HG03354 (cell line): Measurements from ENCODE around the gene PRKCD.

ENCODE experiments used
- ATAC-seq: cut with Tn5 transposase; IDR thresholded peaks from one replicate; pipeline ENCODE4 v1.9.1; 2021; ENCODE audit warnings: mild to moderate bottlenecking; ENCODE audit not compliant: unreplicated experiment, poor library complexity, severe bottlenecking

PRKCD gene

DNA sequence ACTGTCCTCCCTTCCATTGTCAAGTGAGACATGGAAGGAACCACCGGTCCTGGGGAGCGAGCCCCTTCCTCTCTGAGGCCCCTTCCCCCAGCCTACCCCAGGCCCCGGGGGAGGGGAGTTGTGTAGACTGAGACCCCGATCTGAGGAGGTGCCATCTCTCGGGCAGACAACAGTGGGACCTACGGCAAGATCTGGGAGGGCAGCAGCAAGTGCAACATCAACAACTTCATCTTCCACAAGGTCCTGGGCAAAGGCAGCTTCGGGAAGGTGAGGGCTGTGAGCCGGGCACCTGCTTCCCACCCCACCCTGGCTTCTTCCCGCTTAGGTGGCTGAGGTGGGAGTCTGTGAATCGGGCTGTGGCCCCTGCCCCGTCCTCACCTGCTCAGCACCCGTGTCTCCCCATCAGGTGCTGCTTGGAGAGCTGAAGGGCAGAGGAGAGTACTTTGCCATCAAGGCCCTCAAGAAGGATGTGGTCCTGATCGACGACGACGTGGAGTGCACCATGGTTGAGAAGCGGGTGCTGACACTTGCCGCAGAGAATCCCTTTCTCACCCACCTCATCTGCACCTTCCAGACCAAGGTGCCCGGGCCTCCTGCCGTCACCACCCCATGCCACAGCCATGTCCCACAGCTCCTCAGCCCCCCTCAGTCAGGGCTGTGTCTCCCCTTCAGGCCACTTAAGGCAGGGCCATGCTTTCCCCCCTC lies 24.9 kb downstream of the PRKCD start:
- ATAC-seq: no peak

DNA sequence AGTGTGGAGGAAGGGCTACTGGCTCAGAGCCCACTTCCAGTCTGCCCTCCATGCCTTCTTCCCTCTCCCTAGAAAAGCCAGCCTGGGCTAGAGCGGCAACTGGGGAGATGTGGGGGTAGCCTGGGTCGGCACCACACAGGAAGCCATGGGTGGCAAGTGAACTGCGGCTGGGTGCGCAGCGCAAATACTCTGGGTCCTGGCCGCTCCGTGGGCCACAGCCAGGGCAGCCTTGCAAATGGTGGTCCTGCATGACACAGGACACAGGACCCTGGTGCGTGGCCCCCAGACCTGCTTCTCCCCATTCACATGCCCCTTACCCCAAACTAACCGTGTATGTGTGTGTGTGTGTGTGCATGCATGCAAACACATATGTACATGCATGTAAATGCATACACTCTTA lies 25.7 kb downstream of the PRKCD start:
- ATAC-seq: no peak

DNA sequence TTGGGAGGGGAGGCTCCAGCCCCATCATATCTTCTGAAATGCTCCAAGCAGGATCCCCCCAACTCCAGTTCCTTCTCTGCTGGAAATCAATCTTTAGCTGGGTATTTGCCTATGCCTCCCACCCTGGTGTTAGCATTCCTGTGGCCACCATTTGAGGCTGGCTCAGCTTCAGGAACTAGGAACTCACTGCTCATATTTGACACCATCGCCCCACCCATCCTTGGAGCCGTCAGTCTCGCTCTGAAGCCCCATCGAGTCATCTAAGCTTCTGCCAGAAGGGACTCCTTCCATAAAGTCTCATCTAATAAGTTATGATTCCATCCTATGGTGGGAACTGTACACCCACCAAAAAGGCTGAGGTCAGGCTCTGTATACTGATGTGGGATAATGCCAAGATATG lies 26.4 kb downstream of the PRKCD start:
- no peak for ATAC-seq

DNA sequence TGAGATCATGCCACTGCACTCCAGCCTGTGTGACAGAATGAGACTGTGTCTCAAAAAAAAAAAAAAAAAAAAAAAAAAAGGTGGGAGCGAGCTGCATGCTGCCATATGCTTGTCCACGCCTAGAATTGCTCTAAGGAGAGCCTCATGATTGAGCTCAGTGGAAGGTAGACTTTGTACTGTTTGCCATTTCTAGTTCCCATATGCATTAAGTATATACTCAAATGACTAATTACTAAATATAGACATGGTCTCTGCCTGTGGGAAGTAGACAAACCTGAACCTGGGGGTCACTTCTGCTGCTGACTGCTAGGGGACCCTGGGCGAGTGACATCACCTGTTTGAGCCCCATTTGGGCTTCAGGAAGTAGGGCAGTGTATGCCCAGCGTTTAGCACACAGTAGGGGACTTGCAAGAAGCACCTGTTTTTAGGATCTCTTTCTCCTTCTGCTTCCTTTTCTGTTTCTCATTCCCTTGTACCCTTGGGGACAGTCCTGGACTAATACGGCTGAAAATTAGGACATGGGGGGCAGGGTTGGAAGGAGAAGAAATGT lies 27.2 kb downstream of the PRKCD start:
- ATAC-seq: no peak

DNA sequence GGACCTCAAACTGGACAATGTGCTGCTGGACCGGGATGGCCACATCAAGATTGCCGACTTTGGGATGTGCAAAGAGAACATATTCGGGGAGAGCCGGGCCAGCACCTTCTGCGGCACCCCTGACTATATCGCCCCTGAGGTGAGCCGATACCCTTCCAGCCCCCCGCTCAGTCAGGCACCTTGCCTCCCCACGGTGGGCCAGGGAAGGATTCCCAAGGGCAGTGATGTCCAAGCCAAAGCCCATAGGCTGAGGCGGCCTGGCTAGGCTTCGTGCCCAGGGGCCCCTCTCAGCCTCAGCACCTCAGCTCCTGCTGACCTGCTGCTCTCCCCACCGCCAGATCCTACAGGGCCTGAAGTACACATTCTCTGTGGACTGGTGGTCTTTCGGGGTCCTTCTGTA lies 27.7 kb downstream of the PRKCD start:
- ATAC-seq: no peak

DNA sequence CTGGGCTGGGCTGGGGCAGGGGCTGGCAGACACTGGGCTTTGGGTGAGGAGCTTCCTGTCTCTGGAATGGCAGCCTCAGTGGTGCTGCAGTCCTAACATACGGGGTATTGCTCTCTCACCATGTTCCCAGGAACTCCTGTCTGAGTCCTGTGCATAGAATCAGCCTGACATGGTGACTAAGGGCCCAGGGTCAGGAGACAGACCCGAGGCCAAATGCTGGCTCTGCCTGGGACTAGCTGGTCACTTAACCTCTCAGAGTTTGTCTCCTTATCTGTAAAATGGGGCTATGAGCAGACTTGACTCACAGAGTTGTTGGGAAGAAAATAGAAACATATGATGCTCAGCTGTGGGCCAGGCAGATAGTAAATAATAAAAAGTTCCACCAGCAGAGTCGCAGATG lies 28.3 kb downstream of the PRKCD start:
- no peak for ATAC-seq

DNA sequence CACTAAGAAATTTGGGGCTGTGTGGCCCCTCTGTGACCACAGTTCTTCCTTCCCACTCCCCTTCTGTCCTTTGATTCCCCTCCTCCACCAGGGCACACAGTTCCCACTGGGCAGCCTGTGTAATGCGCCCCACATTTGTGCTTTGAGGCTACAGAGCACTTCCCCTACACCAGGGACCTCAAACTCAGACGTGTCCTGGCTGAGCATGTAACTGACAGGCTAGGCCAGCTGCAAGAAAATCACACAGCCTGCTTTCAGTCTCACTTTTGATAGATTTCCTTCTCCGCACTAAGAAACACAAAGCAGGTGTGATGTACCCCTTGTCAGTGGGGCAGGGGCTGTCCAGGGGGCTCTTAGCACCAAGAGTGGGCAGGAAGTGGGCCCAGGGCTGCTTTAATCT lies 29.6 kb downstream of the PRKCD start:
- peak; percentile 69 for ATAC-seq

DNA sequence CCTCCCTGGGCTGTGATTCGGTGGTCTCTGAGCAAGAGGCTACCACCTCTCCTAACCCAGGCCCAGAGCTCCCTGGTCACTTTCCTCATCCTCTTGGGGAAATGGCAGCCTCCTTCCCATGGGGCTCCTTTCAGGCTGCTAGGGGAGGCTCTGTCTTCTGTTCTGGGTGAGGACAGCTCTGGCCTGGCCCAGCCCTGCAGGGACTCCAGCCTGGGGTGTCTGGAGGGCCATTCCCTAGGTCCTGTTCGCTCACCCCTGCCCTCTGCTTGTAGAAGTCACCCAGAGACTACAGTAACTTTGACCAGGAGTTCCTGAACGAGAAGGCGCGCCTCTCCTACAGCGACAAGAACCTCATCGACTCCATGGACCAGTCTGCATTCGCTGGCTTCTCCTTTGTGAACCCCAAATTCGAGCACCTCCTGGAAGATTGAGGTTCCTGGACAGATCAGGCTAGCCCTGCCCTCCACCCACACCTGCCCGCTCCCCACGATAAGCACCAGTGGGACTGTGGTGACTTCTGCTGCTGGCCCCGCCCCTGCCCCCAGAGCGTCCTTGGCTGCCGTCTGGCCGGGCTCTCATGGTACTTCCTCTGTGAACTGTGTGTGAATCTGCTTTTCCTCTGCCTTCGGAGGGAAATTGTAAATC lies 30.9 kb downstream of the PRKCD start:
- ATAC-seq: no peak

DNA sequence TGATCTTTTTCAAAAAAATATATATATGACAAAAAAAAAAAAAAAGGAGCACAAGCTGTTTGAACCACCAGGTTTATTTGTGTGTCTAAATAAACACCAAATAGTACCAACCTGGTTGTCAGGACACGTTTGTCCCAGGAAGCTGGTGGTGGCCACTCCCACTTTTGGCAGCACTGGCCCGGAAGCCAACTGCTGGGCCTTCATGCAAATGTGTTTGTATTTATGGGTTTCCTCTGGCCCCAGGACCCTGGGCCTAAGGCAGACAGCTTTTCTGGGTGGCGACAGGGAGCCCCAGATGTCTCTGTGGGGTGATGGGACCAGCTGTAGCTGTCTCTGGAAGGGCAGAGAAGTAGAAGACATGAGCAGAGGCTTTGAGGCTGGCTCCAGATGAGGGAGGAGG lies 31.6 kb downstream of the PRKCD start:
- peak; percentile 50 for ATAC-seq

DNA sequence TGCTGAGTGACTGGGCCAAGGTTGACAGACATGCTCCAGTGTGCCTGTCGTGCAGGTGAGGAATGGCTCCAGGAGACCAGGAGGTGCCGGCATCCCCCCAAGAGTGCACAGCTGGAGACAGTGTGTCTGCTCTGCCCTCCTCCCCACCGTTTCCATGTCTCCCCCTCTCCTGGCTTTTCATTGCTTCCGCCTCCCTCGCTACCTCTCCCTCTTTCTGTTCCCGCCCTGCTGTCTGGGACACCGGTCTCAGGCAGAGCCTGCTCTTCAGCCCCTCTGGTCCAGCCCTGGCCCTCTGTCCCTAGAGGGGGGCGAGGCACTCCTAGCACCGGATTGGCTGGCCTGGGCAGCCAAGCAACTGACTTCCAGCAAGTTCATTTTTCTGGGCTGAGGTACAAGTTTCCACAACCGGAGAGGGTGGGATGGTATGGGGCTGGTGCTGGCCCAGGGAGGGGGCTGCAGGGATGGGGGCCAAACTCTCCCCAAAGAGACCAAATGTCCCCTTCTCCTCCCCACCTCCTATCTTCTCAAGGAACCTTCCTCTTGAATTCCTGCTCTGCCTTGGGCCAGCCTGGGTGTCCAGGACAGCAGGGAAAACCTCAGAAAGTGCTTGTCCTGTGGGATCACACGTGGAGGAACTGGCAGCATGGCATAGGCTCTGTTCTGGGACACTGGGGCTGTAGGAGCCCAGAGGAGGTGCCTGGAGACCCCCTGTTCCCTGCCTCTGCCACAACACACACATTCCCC lies 32.6 kb downstream of the PRKCD start:
- no peak for ATAC-seq

DNA sequence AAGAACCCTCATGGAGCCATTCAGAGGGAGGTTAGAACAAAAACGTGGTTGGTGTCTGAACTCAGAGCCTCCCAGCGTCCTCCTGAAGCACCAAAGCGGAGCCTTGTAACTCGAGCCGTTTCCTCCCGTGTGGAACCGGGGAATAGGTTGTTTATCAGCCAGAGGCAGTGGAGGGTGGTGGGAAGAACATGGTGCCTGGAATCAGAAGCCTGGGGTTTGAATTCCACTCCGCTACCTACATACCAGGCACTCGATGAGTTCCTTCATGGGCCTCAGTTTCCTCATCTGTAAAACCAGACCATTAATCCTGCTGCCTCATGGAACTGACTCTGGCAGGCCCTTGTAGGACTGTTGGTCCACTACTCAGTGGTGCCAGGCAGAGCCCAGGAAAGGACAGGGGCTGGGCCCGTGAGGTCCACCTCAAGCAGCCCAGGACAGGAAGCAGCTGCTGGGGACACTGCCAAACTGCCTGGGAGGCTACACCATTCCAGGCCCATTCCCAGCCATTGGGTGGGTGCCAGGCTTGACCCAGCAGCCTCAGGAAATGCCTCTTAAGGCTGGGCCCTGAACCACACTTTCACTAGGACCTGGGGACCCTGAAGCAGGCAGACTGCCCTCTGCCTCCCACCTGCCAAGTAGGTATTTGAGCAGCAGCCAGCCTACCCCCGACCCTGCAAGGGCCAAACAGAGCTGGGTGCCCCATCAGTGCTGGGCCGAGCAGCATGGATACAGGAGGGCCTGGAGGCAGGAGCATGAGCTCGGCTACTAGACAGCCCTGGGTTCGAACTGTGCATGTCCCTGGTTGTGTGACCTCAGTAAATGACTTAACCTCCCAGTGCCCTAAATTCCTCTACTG lies 33.4 kb downstream of the PRKCD start:
- no peak for ATAC-seq

DNA sequence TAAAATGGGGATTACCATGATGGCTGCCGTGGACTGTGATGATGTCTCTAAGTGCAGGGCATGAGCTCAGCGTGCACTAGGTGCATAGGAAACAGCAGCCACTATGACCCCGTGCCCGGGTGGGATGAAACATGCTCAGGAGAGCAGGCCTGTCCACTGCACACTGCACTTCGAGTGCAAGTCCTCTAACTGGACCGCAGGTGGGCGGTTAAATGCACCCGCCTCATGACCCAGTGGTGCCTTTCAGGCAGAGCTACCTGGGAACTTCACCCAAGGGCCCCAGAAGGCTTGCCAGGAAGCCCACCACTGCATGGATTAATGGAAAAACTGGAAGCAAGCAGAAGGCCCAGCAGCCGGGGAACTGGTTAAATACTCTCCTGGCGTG lies 34.0 kb downstream of the PRKCD start:
- ATAC-seq: no peak

DNA sequence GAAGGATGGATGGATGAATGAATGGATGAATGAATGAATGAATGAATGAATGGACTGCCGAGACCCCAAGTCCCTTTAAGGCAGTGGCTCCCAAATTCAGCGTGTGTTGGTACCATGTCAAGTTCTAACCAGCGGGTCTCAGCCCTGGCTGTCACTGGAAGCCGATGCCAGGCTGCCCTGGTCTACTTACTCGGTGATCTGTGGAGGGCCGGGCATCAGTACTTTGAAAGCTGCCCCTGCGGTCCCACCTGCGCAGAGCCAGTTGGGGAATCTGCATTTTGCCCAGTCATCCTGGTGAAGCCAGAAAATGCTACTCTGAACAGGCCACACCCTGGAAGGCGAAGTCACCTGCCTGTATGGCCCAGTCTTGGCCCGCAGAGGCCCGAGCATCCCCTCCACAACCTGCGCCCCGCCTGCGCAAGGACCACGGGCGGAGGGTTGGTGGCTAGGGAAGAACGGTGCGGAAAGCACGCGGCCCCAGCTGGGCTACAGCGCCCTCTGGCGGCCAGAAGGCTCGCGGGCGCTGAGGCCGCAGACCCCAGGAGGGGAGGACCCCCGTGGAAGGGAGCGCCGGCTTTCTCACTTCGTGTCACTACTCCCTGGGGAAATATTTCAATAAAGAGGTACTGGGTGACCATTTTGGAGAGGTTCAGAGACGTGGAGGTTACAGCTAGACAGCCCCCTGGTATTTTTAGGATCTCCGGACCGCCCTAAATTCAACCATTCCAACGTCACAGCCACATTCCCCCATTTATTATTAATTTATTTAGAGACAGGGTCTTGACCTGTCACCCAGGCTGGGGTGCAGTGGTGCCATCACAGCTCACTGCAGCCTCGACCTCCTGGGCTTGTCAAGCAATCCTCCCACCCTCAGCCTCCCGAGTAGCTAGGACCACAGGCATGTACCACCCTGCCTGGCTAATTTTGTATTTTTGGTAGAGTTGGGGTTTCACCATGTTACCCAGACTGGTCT lies 34.9 kb downstream of the PRKCD start:
- ATAC-seq: peak; percentile 42

DNA sequence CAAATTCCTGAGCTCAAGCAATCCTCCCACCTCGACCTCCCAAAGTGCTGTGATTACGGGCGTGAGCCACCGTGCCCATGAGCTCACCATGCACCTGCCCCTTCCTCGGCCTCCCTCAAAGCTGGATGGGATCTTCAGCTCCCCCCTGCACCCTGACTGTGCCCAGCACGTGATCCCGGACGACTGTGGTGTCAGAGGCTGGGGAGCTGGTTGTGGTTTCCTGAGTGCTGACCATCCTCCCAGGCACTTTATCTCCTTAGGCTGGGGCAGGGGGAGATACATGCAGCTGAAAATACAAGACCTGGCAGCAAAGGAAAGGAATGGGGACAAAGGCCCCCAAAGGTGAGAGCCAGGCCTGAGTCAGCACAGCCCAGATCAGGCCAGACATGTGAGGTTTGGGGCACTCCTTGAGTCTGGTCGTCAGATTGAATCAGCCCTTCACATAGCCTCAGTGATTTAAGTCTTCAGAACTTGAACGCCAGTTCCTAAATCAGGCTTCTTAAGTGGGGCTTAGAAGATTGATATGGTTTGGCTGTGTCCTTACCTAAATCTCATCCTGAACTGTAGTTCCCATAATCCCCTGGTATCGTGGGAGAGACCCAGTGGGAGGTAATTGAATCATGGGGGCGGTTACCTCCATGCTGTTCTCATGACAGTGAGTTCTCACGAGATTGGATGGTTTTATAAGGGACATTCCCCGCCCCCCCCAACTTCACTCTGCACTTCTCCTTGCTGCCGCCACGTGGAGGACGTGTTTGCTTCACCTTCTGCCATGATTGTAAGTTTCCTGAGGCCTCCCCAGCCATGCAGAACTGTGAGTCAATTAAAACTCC lies 35.8 kb downstream of the PRKCD start:
- peak; percentile 45 for ATAC-seq

DNA sequence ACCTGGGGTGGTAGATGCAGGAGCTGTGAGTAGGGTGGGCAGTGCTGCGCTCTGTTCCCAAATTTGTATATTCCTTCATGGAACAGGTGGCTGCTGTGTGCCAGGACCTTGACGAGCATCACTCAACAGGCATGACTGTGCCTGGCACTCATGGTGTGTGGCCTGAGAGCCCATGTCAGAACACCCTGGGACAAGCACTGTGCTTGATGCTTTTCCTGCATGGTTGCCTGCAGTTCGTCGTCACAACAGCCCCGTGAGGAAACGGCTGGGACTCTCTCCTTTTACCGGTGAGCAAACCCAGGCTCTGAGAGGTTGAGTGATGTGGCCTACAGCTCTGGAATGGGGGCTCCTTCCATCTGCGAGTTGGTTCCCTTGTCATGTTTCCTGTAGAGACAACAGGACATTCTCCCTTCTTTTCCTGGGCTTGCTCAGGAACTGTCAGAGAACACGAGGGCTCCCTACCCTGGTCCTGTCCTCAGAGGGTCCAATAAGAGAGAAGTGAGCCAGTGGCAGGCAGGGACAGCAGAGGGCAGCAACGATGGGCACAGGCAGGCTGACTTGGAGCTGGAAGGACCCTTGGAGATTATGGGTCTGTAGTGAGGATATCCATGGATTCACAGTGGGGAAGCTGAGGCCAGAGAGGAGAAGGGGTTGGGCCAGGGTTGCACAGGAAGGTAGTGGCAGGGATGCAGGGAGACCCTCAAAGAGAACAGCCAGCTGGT lies 37.4 kb downstream of the PRKCD start:
- no peak for ATAC-seq

DNA sequence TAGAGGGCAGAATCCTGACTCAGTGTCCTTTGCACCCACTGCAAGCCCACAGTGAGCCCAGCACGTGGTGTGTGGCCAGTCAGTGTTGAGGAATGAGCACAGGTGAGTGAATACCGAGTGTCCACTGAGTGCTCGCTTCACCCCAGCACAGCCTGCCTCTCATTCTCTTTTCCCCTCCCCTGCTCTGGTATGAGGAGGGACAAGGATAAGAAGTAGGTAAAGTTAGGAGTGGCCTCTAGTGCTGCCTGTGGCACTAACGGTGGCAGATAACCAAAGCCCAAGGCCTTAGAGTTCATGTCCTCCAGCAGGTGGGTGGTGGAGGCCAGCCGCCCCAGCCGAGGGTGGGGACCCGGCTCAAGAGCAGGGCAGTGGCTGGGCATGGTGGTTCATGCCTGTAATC lies 38.0 kb downstream of the PRKCD start:
- ATAC-seq: no peak

DNA sequence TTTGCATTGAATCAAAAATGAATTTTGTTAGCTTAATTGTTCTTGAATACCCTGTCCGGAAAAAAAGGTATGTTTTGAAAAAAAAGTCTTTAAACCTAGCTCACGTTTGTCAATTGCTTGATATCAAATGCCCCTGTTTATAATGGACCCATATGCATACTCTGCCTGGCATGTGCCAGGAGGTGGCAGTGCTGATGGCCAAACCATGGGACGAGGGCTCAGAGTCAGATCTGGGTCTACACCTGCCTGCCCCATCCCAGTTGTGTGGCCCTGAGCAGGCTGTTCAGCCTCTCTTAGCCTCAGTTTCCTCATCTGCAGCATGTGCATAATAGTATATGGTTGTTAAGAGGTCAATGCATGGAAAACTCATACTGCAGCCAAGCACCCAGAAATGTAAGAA lies 38.8 kb downstream of the PRKCD start:
- no peak for ATAC-seq
